ENCODE results near the gene OR4K5. TPM values are rescaled to one million over a fixed set of nuclear protein-coding genes. Genes with fewer than 3 reads are reported as not detected.

Gene OR4K5
- total RNA-seq, 1 experiment from 2014 or later = not detected

- TF ChIP-seq CTCF (IDR thresholded peaks at IDR 0.05; ENCODE audit: unreplicated experiment) = peak; percentile 57
- Mint-ChIP-seq H3K4me1 (ENCODE audit: insufficient read depth, unreplicated experiment) (no peaks in the 10 kb centered on the region), H3K4me3 (ENCODE audit: unreplicated experiment) (no peak overlapping the region), H3K9me3 (ENCODE audit: unreplicated experiment) (no peaks in the 10 kb centered on the region), H3K27me3 (ENCODE audit: insufficient read depth, unreplicated experiment) (peaks cover 41% of the 10 kb centered on the region), H3K36me3 (ENCODE audit: insufficient read depth, unreplicated experiment) (no peaks in the 10 kb centered on the region), H3K27ac (ENCODE audit: low read depth, unreplicated experiment) (no peak overlapping the region)
- DNase-seq (ENCODE audit: unreplicated experiment) = peak; percentile 49
- CTCF ChIA-PET = interaction anchor here (0.6 to 1.0 kb wide), 2 partner anchors 18 to 26 kb away, joined by 3 read pairs; no protein-coding TSS in a partner anchor
- POLR2A ChIA-PET = no interaction called here
- intact Hi-C loops (cut with micrococcal nuclease) = no loop called here
- no TSS peak for BruUV-seq (replicated peaks)
Observed at GRCh38 chr14:19878029-19878642, 42.3 kb upstream of the OR4K5 start.

- BruUV-seq (replicated peaks) = no TSS peak
- TF ChIP-seq CTCF (IDR thresholded peaks at IDR 0.05; ENCODE audit: unreplicated experiment) = no peak
- Mint-ChIP-seq H3K27ac (ENCODE audit: low read depth, unreplicated experiment) (no peak overlapping the region), H3K4me1 (ENCODE audit: insufficient read depth, unreplicated experiment) (no peaks in the 10 kb centered on the region), H3K36me3 (ENCODE audit: insufficient read depth, unreplicated experiment) (no peaks in the 10 kb centered on the region), H3K9me3 (ENCODE audit: unreplicated experiment) (peaks cover 8% of the 10 kb centered on the region), H3K27me3 (ENCODE audit: insufficient read depth, unreplicated experiment) (no peaks in the 10 kb centered on the region), H3K4me3 (ENCODE audit: unreplicated experiment) (no peak overlapping the region)
- ChIA-PET POLR2A (no interaction called here), CTCF (interaction anchor here (0.6 kb wide), 1 partner anchor 17 kb away, joined by 3 read pairs; no protein-coding TSS in a partner anchor)
- intact Hi-C loops (cut with micrococcal nuclease) = no loop called here
- no peak for DNase-seq (ENCODE audit: unreplicated experiment)
Observed at GRCh38 chr14:19895282-19895681, 25.1 kb upstream of the OR4K5 start.

- ChIA-PET CTCF (no interaction called here), POLR2A (no interaction called here)
- no peak for TF ChIP-seq CTCF (IDR thresholded peaks at IDR 0.05; ENCODE audit: unreplicated experiment)
- H3K4me3 Mint-ChIP-seq (ENCODE audit: unreplicated experiment) = no peak overlapping the region
- no peak overlapping the region for H3K27ac Mint-ChIP-seq (ENCODE audit: low read depth, unreplicated experiment)
- BruUV-seq (replicated peaks) = no TSS peak
- H3K36me3 Mint-ChIP-seq (ENCODE audit: insufficient read depth, unreplicated experiment) = no peaks in the 10 kb centered on the region
- no peaks in the 10 kb centered on the region for H3K4me1 Mint-ChIP-seq (ENCODE audit: insufficient read depth, unreplicated experiment)
- peaks cover 8% of the 10 kb centered on the region for H3K9me3 Mint-ChIP-seq (ENCODE audit: unreplicated experiment)
- no peaks in the 10 kb centered on the region for H3K27me3 Mint-ChIP-seq (ENCODE audit: insufficient read depth, unreplicated experiment)
- intact Hi-C loops (cut with micrococcal nuclease) = no loop called here
- no peak for DNase-seq (ENCODE audit: unreplicated experiment)
Observed at GRCh38 chr14:19900999-19901398, 19.4 kb upstream of the OR4K5 start.

GRCh38 chr14:19902409-19902808 is 18.0 kb upstream of the OR4K5 start:
- Mint-ChIP-seq H3K36me3 (ENCODE audit: insufficient read depth, unreplicated experiment) (no peaks in the 10 kb centered on the region), H3K4me3 (ENCODE audit: unreplicated experiment) (no peak overlapping the region), H3K4me1 (ENCODE audit: insufficient read depth, unreplicated experiment) (no peaks in the 10 kb centered on the region), H3K27me3 (ENCODE audit: insufficient read depth, unreplicated experiment) (no peaks in the 10 kb centered on the region), H3K27ac (ENCODE audit: low read depth, unreplicated experiment) (no peak overlapping the region), H3K9me3 (ENCODE audit: unreplicated experiment) (no peaks in the 10 kb centered on the region)
- BruUV-seq (replicated peaks) = no TSS peak
- no peak for DNase-seq (ENCODE audit: unreplicated experiment)
- TF ChIP-seq CTCF (IDR thresholded peaks at IDR 0.05; ENCODE audit: unreplicated experiment) = no peak
- CTCF ChIA-PET = interaction anchor here (0.6 kb wide), 2 partner anchors 22 to 151 kb away, joined by 3 read pairs; no protein-coding TSS in a partner anchor
- POLR2A ChIA-PET = no interaction called here
- intact Hi-C loops (cut with micrococcal nuclease) = no loop called here
